ENCODE results near the gene KRT6A. TPM values are rescaled to one million over a fixed set of nuclear protein-coding genes. Genes with fewer than 3 reads are reported as not detected.

Gene KRT6A
- total and polyA plus RNA-seq, 9 donors, result 0.05 to 26.4 (median 0.63) TPM; not detected in 5

GRCh38 chr12:52437508-52437907, 55.5 kb downstream of the KRT6A start:
- Histone ChIP-seq H3K9me3 (replicated peaks; ENCODE audit: control insufficient read depth, low read depth, low read length) (no peaks in the 10 kb centered on the region), H3K27me3 (ENCODE audit: control insufficient read depth, insufficient read depth, low read length) (peaks cover 6% of the 10 kb centered on the region), H3K4me1 (ENCODE audit: control insufficient read depth, insufficient read depth, low read length) (no peaks in the 10 kb centered on the region), H3K27ac (ENCODE audit: low read length) (no peak overlapping the region), H3K4me3 (ENCODE audit: low read length) (no peak overlapping the region), H3K36me3 (ENCODE audit: control insufficient read depth, insufficient read depth, low read length) (no peaks in the 10 kb centered on the region)
- 56% methylated on average over 5 of the region's 9 CpGs for WGBS (ENCODE audit: insufficient coverage)
- no peak for DNase-seq

Other genes starting within 250 kb of the KRT6A start
- 0.04 TPM for gene KRT86, start 218.6 kb downstream of the KRT6A start, total RNA-seq
- gene KRT86, start 218.6 kb downstream of the KRT6A start, polyA plus RNA-seq (ENCODE audit: insufficient read depth in 1 of 8, insufficient read length in 8 of 8, low replicate concordance in 1 of 8), result under 1 TPM in 7 of 8 donors, not detected in 1; 0.07 to 0.34 (median 0.25) TPM
- 0.04 TPM for gene KRT81, start 201.7 kb downstream of the KRT6A start, total RNA-seq
- gene KRT81, start 201.7 kb downstream of the KRT6A start, polyA plus RNA-seq (ENCODE audit: insufficient read depth in 1 of 8, insufficient read length in 8 of 8, low replicate concordance in 1 of 8), result under 1 TPM in 6 of 8 donors, not detected in 2; 0.06 to 0.22 (median 0.17) TPM
- gene KRT83, start 171.9 kb downstream of the KRT6A start, total RNA-seq, result not detected
- not detected for gene KRT83, start 171.9 kb downstream of the KRT6A start, polyA plus RNA-seq (ENCODE audit: insufficient read depth in 1 of 8, insufficient read length in 8 of 8, low replicate concordance in 1 of 8)
- gene KRT85, start 125.8 kb downstream of the KRT6A start, total RNA-seq, result not detected
- gene KRT85, start 125.8 kb downstream of the KRT6A start, polyA plus RNA-seq (ENCODE audit: insufficient read depth in 1 of 8, insufficient read length in 8 of 8, low replicate concordance in 1 of 8), result not detected
- not detected for gene KRT84, start 107.6 kb downstream of the KRT6A start, total RNA-seq
- not detected for gene KRT84, start 107.6 kb downstream of the KRT6A start, polyA plus RNA-seq (ENCODE audit: insufficient read depth in 1 of 8, insufficient read length in 8 of 8, low replicate concordance in 1 of 8)
- gene KRT82, start 86.9 kb downstream of the KRT6A start, total RNA-seq, result not detected
- not detected for gene KRT82, start 86.9 kb downstream of the KRT6A start, polyA plus RNA-seq (ENCODE audit: insufficient read depth in 1 of 8, insufficient read length in 8 of 8, low replicate concordance in 1 of 8)
- not detected for gene KRT75, start 58.9 kb downstream of the KRT6A start, total RNA-seq
- not detected for gene KRT75, start 58.9 kb downstream of the KRT6A start, polyA plus RNA-seq (ENCODE audit: insufficient read depth in 1 of 8, insufficient read length in 8 of 8, low replicate concordance in 1 of 8)
- gene KRT6B, start 41.1 kb downstream of the KRT6A start, total RNA-seq, result not detected
- gene KRT6B, start 41.1 kb downstream of the KRT6A start, polyA plus RNA-seq (ENCODE audit: insufficient read depth in 1 of 8, insufficient read length in 8 of 8, low replicate concordance in 1 of 8), result under 1 TPM in 1 of 8 donors, not detected in 7; 0.44 TPM
- not detected for gene KRT6C, start 19.5 kb downstream of the KRT6A start, total RNA-seq
- under 1 TPM in 1 of 8 donors, not detected in 7; 0.32 TPM for gene KRT6C, start 19.5 kb downstream of the KRT6A start, polyA plus RNA-seq (ENCODE audit: insufficient read depth in 1 of 8, insufficient read length in 8 of 8, low replicate concordance in 1 of 8)
- 0.66 TPM for gene KRT5, start 27.1 kb upstream of the KRT6A start, total RNA-seq
- gene KRT5, start 27.1 kb upstream of the KRT6A start, polyA plus RNA-seq (ENCODE audit: insufficient read depth in 1 of 8, insufficient read length in 8 of 8, low replicate concordance in 1 of 8), result 100 to 1,000 TPM in 1 of 8 donors, 10 to 100 TPM in 1, 1 to 10 TPM in 1, under 1 TPM in 5; 0.21 to 383 (median 0.62) TPM
- gene KRT71, start 59.9 kb upstream of the KRT6A start, total RNA-seq, result not detected
- not detected for gene KRT71, start 59.9 kb upstream of the KRT6A start, polyA plus RNA-seq (ENCODE audit: insufficient read depth in 1 of 8, insufficient read length in 8 of 8, low replicate concordance in 1 of 8)
- not detected for gene KRT74, start 80.6 kb upstream of the KRT6A start, total RNA-seq
- gene KRT74, start 80.6 kb upstream of the KRT6A start, polyA plus RNA-seq (ENCODE audit: insufficient read depth in 1 of 8, insufficient read length in 8 of 8, low replicate concordance in 1 of 8), result under 1 TPM in 1 of 8 donors, not detected in 7; 0.09 TPM
- not detected for gene KRT72, start 108.2 kb upstream of the KRT6A start, total RNA-seq
- not detected for gene KRT72, start 108.2 kb upstream of the KRT6A start, polyA plus RNA-seq (ENCODE audit: insufficient read depth in 1 of 8, insufficient read length in 8 of 8, low replicate concordance in 1 of 8)
- gene KRT73, start 125.3 kb upstream of the KRT6A start, total RNA-seq, result 0.09 TPM
- gene KRT73, start 125.3 kb upstream of the KRT6A start, polyA plus RNA-seq (ENCODE audit: insufficient read depth in 1 of 8, insufficient read length in 8 of 8, low replicate concordance in 1 of 8), result under 1 TPM in 1 of 8 donors, not detected in 7; 0.12 TPM
- gene KRT2, start 159.0 kb upstream of the KRT6A start, total RNA-seq, result not detected
- under 1 TPM in 2 of 8 donors, not detected in 6; 0.11 to 0.18 TPM for gene KRT2, start 159.0 kb upstream of the KRT6A start, polyA plus RNA-seq (ENCODE audit: insufficient read depth in 1 of 8, insufficient read length in 8 of 8, low replicate concordance in 1 of 8)
- 0.35 TPM for gene KRT1, start 187.2 kb upstream of the KRT6A start, total RNA-seq
- 100 to 1,000 TPM in 1 of 8 donors, 10 to 100 TPM in 1, 1 to 10 TPM in 4, under 1 TPM in 2; 0.47 to 193 (median 1.9) TPM for gene KRT1, start 187.2 kb upstream of the KRT6A start, polyA plus RNA-seq (ENCODE audit: insufficient read depth in 1 of 8, insufficient read length in 8 of 8, low replicate concordance in 1 of 8)
- gene KRT77, start 210.3 kb upstream of the KRT6A start, total RNA-seq, result not detected
- under 1 TPM in 2 of 8 donors, not detected in 6; 0.08 to 0.61 TPM for gene KRT77, start 210.3 kb upstream of the KRT6A start, polyA plus RNA-seq (ENCODE audit: insufficient read depth in 1 of 8, insufficient read length in 8 of 8, low replicate concordance in 1 of 8)

Data from muscle of leg (tissue), 11 donors.